Suprapubic skin (tissue), 3 donors: Measurements from ENCODE around the gene KIF4A.

ENCODE experiments used
- POLR2A ChIP-seq, 2 donors: fragments of 450-650 bp; IDR thresholded peaks; one replicate each; pipeline ENCODE4 v1.6.1; 2017; ENCODE audit warnings: antibody characterized with exemption in 2 of 2, mild to moderate bottlenecking in 2 of 2, moderate library complexity in 2 of 2
- TF ChIP-seq, protein P1 (sequence below), 2 donors: fragments of 200-600 bp in 1 of 2; fragments of 450-650 bp in 1 of 2; sonication (generic) in 1 of 2; IDR thresholded peaks; one replicate each; pipeline ENCODE4 v1.5.1; 2016 to 2019; ENCODE audit warnings: antibody characterized with exemption in 2 of 2, mild to moderate bottlenecking in 1 of 2, moderate library complexity in 1 of 2

DNA sequence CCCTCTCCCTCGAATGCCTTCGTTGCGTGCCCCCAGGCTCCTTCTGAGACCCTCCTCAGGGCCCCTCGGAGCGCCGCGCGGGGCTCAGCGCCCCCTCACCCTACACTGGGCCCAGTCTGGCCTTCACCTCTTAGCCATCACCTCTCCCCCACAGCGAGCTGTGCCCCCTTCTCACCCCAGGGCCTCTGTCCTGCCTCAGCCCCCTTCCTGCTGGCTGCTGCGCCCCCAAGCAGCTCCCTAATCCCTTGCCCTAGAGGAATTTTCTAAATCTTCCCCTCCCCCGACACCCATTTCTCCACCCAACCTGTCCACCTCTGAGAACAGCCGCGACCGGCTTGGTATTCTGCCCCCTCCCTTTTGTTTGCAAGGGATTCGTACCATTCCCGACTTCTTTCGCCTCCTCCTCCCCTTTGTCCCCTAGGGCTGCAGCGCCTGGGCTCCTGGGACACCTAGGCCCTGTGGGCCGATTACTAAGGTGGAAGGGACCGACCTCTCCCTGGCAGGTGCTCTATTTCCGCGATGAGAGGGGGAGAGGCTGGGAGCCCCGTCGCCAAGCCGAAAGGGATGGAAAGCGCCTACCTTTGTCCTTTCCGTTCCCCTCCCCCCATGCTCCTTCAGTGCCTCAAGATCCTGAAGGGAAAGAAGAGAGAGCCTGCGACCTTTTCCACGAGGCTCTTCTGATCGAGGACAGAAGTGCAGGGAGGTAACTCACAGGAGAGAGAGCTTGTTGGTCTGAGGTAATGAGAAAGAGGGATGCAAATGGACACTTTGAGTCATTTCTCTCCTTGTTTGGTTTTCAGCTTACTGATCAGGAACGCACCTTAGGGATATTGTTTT lies 165.7 kb downstream of the KIF4A start:
- TF ChIP-seq, protein P1, sequence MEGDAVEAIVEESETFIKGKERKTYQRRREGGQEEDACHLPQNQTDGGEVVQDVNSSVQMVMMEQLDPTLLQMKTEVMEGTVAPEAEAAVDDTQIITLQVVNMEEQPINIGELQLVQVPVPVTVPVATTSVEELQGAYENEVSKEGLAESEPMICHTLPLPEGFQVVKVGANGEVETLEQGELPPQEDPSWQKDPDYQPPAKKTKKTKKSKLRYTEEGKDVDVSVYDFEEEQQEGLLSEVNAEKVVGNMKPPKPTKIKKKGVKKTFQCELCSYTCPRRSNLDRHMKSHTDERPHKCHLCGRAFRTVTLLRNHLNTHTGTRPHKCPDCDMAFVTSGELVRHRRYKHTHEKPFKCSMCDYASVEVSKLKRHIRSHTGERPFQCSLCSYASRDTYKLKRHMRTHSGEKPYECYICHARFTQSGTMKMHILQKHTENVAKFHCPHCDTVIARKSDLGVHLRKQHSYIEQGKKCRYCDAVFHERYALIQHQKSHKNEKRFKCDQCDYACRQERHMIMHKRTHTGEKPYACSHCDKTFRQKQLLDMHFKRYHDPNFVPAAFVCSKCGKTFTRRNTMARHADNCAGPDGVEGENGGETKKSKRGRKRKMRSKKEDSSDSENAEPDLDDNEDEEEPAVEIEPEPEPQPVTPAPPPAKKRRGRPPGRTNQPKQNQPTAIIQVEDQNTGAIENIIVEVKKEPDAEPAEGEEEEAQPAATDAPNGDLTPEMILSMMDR (IDR thresholded peaks at IDR 0.05) = no peak
- TF ChIP-seq POLR2A (IDR thresholded peaks at IDR 0.05) = no peak
